Osteocyte (in vitro differentiated cells): Measurements from ENCODE around the gene NCK2. TPM values are rescaled to one million over a fixed set of nuclear protein-coding genes. Genes with fewer than 3 reads are reported as not detected.

ENCODE experiments used
- DNase-seq: peaks from one replicate; pipeline ENCODE4 v3.0.0; 2021; ENCODE audit warnings: mixed read lengths; ENCODE audit not compliant: unreplicated experiment; ENCODE audit errors: extremely low spot score
- H3K27ac Mint-ChIP-seq: one replicate; pipeline ENCODE4 v1.8.0; 2021; ENCODE audit warnings: mild to moderate bottlenecking, mixed read lengths; ENCODE audit not compliant: unreplicated experiment
- H3K27me3 Mint-ChIP-seq: one replicate; pipeline ENCODE4 v1.8.0; 2021; ENCODE audit warnings: mixed read lengths; ENCODE audit not compliant: unreplicated experiment
- H3K36me3 Mint-ChIP-seq: one replicate; pipeline ENCODE4 v1.8.0; 2021; ENCODE audit warnings: mixed read lengths; ENCODE audit not compliant: unreplicated experiment
- H3K4me1 Mint-ChIP-seq: one replicate; pipeline ENCODE4 v1.8.0; 2021; ENCODE audit warnings: mixed read lengths; ENCODE audit not compliant: unreplicated experiment
- H3K4me3 Mint-ChIP-seq: one replicate; pipeline ENCODE4 v1.8.0; 2021; ENCODE audit warnings: mild to moderate bottlenecking, moderate library complexity, mixed read lengths; ENCODE audit not compliant: unreplicated experiment
- H3K9me3 Mint-ChIP-seq: one replicate; pipeline ENCODE4 v1.8.0; 2021; ENCODE audit warnings: mixed read lengths; ENCODE audit not compliant: unreplicated experiment
- total RNA-seq: library from RNA; stranded (reverse); gene quantifications from 2 replicates; pipeline ENCODE4 v1.2.1, GENCODE V29; 2021
- TF ChIP-seq, protein P1 (sequence below): fragments of 200-600 bp; sonication (generic); IDR thresholded peaks from 2 replicates; pipeline ENCODE4 v1.5.0; 2021; ENCODE audit warnings: antibody characterized with exemption, mild to moderate bottlenecking, moderate library complexity

The NCK2 gene
- total RNA-seq, 1 donor from 2014 or later: 39.5 TPM

DNA sequence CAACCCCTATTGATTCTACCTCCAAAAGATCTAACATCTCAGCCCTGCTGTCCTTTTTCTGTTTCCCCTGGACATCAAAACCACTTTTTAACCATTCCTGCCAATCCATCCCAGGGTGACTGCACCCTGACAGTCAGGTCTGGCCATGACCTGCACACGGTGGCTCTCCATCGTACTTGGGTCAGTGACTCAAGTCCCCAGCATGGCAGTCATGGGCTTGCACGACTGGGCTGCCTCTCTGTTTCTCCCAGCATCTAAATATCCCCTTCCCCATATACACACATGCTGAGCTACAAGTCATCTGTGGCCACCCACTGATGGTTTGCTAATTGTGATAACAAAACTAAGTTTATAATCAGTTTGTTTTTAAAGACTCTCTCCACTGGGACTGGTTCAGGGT lies 6.6 kb downstream of the NCK2 start:
- Mint-ChIP-seq H3K27ac (no peak overlapping the region), H3K4me3 (no peak overlapping the region), H3K4me1 (peaks cover 36% of the 10 kb centered on the region), H3K27me3 (no peaks in the 10 kb centered on the region), H3K9me3 (no peaks in the 10 kb centered on the region), H3K36me3 (peaks cover 5% of the 10 kb centered on the region)
- DNase-seq: no peak
- TF ChIP-seq, protein P1, sequence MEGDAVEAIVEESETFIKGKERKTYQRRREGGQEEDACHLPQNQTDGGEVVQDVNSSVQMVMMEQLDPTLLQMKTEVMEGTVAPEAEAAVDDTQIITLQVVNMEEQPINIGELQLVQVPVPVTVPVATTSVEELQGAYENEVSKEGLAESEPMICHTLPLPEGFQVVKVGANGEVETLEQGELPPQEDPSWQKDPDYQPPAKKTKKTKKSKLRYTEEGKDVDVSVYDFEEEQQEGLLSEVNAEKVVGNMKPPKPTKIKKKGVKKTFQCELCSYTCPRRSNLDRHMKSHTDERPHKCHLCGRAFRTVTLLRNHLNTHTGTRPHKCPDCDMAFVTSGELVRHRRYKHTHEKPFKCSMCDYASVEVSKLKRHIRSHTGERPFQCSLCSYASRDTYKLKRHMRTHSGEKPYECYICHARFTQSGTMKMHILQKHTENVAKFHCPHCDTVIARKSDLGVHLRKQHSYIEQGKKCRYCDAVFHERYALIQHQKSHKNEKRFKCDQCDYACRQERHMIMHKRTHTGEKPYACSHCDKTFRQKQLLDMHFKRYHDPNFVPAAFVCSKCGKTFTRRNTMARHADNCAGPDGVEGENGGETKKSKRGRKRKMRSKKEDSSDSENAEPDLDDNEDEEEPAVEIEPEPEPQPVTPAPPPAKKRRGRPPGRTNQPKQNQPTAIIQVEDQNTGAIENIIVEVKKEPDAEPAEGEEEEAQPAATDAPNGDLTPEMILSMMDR: no peak

DNA sequence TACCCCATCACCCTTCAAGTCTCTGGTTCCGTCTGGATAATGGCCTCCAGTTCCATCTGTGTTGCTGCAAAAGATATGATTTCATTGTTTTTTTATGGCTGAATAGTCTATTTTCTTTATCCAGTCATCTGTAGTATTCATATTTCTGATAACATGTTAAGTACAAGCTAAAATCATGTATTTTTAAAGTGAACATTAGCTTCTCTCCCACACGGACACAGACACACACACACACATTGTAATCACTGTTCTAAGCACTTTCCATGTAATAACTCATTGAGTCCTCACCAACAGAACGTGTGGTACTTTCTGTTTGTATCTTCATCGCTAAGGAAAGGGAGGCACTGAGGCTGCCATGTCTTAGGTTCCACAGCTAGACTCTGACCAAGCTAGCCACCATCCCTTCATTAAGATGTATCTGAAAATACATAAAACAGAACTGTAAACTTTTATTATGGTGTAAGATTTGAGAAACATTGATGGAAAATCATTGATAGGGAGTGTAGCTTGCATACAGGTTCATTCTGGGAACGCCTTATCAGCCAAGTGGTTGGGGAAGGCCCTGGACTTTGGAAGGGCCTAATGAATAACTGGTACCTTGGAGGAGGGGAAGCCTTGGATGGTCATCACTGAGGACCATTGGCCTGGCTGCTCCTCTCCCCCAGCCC lies 8.1 kb downstream of the NCK2 start:
- Mint-ChIP-seq H3K4me1 (peaks cover 30% of the 10 kb centered on the region), H3K27me3 (no peaks in the 10 kb centered on the region), H3K27ac (no peak overlapping the region)

DNA sequence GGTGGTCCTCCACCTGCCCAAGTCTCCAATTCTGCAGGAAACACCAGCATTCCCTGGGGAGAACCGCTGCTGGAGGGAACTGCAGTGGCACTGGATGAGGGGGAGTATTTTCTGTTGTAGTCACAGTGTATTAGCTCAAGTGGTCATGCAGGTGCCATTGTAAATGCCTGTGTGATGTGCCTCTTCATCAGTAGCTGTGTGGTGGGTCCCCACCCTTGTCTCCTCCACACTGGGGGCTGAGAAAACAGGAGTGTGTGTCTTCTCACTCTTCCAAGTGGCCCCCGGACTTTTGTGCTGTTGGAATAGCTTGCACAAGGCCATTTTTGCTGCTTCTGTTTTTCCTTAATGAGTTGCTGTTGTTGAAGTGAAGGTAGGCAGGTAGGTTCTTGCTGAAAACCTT lies 8.7 kb downstream of the NCK2 start:
- DNase-seq: no peak
- Mint-ChIP-seq H3K4me3 (no peak overlapping the region), H3K9me3 (no peaks in the 10 kb centered on the region), H3K4me1 (peaks cover 27% of the 10 kb centered on the region), H3K27ac (no peak overlapping the region), H3K36me3 (peaks cover 5% of the 10 kb centered on the region), H3K27me3 (no peaks in the 10 kb centered on the region)
- TF ChIP-seq, protein P1: no peak

More for the DNA sequence above, 8.1 kb downstream of the NCK2 start:
- H3K36me3 Mint-ChIP-seq: peaks cover 5% of the 10 kb centered on the region
- H3K9me3 Mint-ChIP-seq: no peaks in the 10 kb centered on the region
- no peak overlapping the region for H3K4me3 Mint-ChIP-seq
- TF ChIP-seq, protein P1: no peak
- no peak for DNase-seq

DNA sequence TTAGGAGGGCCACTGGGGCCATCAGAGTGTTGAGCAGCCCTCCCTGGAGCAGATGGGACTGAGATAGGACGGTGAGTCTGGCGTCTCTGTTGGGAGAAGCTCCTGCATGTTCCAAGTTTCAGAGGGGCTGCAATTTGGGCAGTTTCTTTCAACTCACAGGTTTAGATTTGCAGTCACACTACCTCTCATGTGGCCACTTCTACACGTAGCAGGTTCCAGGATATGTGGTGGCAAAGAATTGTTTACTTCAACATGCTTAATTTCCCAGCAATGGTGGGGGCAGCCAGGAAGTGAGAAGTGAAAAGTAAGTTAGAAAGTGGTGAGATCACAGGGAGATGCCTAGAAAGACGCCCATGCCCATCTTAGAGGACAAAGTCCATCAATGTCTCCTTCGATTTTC lies 9.3 kb downstream of the NCK2 start:
- TF ChIP-seq, protein P1: no peak
- Mint-ChIP-seq H3K27ac (no peak overlapping the region), H3K4me3 (no peak overlapping the region), H3K27me3 (no peaks in the 10 kb centered on the region), H3K4me1 (peaks cover 27% of the 10 kb centered on the region), H3K9me3 (no peaks in the 10 kb centered on the region), H3K36me3 (peaks cover 5% of the 10 kb centered on the region)
- no peak for DNase-seq

DNA sequence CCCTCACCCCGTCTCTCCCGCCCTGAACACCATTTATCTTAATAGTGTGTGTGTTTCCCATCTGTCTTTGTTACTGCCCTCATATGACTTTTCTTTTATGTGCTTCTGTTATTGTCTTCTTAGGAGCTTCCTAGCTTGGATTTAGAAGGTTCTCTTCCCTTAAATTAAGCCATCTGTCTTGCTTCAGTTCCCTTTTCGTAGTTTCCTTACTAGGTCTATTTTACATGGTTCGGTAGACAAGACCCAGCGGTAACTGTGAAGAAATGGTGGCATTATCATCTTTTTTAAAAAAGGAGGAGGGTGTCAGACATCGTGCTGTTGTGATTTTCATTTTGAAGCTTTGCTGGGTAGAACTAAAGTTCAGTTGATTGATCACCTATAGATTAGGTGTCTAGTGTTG lies 10.3 kb downstream of the NCK2 start:
- DNase-seq: no peak
- Mint-ChIP-seq H3K27ac (no peak overlapping the region), H3K4me1 (peaks cover 29% of the 10 kb centered on the region), H3K4me3 (no peak overlapping the region), H3K27me3 (no peaks in the 10 kb centered on the region), H3K9me3 (no peaks in the 10 kb centered on the region), H3K36me3 (peaks cover 5% of the 10 kb centered on the region)
- TF ChIP-seq, protein P1: no peak
